Smooth muscle cell (in vitro differentiated cells): ENCODE measurements around the gene RALGAPA2. TPM values are rescaled to one million over a fixed set of nuclear protein-coding genes. Genes with fewer than 3 reads are reported as not detected.
A peak's percentile ranks its signal among the peaks of the same experiment; 100 is the strongest.
"Not testable (repeated sequence)": the region's sequence is repeated elsewhere in the genome, so short reads cannot be mapped to it uniquely, and the experiment has no call there.

Experiments
- DNase-seq: peaks from one replicate; lab custom pipeline; 2025; ENCODE audit not compliant: unreplicated experiment; lab: John Stamatoyannopoulos, UW
- H2AFZ ChIP-seq: fragments of 200-600 bp; sonication (generic); 2 replicates; pipeline ENCODE4 v1.6.0; 2016; ENCODE audit warnings: antibody characterized with exemption, low read depth, mild to moderate bottlenecking
- H3F3A ChIP-seq: fragments of 200-600 bp; sonication (generic); 2 replicates; pipeline ENCODE4 v1.6.0; 2017; ENCODE audit warnings: antibody characterized with exemption, low read depth
- H3K27ac ChIP-seq: fragments of 200-600 bp; sonication (generic); 2 replicates; pipeline ENCODE4 v1.5.1; 2016; ENCODE audit warnings: low read depth, mild to moderate bottlenecking
- H3K27me3 ChIP-seq: fragments of 200-600 bp; sonication (generic); 2 replicates; pipeline ENCODE4 v1.6.1; 2016; ENCODE audit warnings: low read depth, mild to moderate bottlenecking
- H3K36me3 ChIP-seq: fragments of 200-600 bp; sonication (generic); 2 replicates; pipeline ENCODE4 v1.5.1; 2016; ENCODE audit warnings: low read depth
- H3K4me1 ChIP-seq: fragments of 200-600 bp; sonication (generic); 2 replicates; pipeline ENCODE4 v1.5.1; 2016; ENCODE audit warnings: low read depth
- H3K4me2 ChIP-seq: fragments of 200-600 bp; sonication (generic); 2 replicates; pipeline ENCODE4 v1.6.0; 2016; ENCODE audit warnings: mild to moderate bottlenecking
- H3K4me3 ChIP-seq: fragments of 200-600 bp; sonication (generic); 2 replicates; pipeline ENCODE4 v1.5.1; 2016; ENCODE audit warnings: mild to moderate bottlenecking
- H3K79me2 ChIP-seq: fragments of 200-600 bp; sonication (generic); 2 replicates; pipeline ENCODE4 v1.6.0; 2016; ENCODE audit warnings: low read depth, mild to moderate bottlenecking
- H3K9ac ChIP-seq: fragments of 200-600 bp; sonication (generic); 2 replicates; pipeline ENCODE4 v1.6.0; 2016; ENCODE audit warnings: low read depth
- H3K9me3 ChIP-seq: fragments of 200-600 bp; sonication (generic); replicated peaks from 2 replicates; pipeline ENCODE4 v1.5.1; 2016; ENCODE audit warnings: low read depth
- H4K20me1 ChIP-seq: fragments of 200-600 bp; sonication (generic); 2 replicates; pipeline ENCODE4 v1.6.0; 2016; ENCODE audit warnings: low read depth
- CTCF ChIP-seq: fragments of 200-600 bp; sonication (generic); IDR thresholded peaks from 2 replicates; pipeline ENCODE4 v1.5.1; 2017; ENCODE audit warnings: borderline replicate concordance, mild to moderate bottlenecking, antibody characterized with exemption; ENCODE audit not compliant: insufficient read depth, poor library complexity, severe bottlenecking
- WGBS: methylation state at CpG from one replicate; pipeline ENCODE4 v1.1.7; 2016; ENCODE audit warnings: low lambda C conversion rate; 5-methylcytosine and 5-hydroxymethylcytosine counted together
- polyA plus RNA-seq: library from polyadenylated mRNA; unstranded; fragments of >200 nt; fragmentation: Nextera tagmentation; extraction: Ambion mirVana; gene quantifications from 2 replicates; pipeline ENCODE4 v1.2.1, GENCODE V29; 2016
- total RNA-seq: library from RNA; depleted of rRNA; stranded (reverse); fragments of >200 nt; gene quantifications from 2 replicates; pipeline ENCODE4 v1.2.3, GENCODE V29; 2014

The RALGAPA2 gene
- total and polyA plus RNA-seq, 2 experiments from 2014 or later = 3.5 to 6.2 TPM

- Histone ChIP-seq H3K4me3 (no peak overlapping the region), H3K4me2 (no peak overlapping the region), H3K4me1 (no peaks in the 10 kb centered on the region), H3K27ac (peak overlapping the region; percentile 51), H2AFZ (no peak overlapping the region), H3F3A (no peaks in the 10 kb centered on the region), H3K79me2 (no peaks in the 10 kb centered on the region), H3K9ac (no peak overlapping the region), H3K9me3 (no peaks in the 10 kb centered on the region), H4K20me1 (no peaks in the 10 kb centered on the region), H3K27me3 (no peaks in the 10 kb centered on the region), H3K36me3 (no peaks in the 10 kb centered on the region)
- no peak for TF ChIP-seq CTCF
- no peak for DNase-seq
- WGBS = 95% methylated on average over 2 of the region's 2 CpGs
Observed at GRCh38 chr20:20547876-20548266, 164.6 kb downstream of the RALGAPA2 start.

- Histone ChIP-seq H3K9ac (no peak overlapping the region), H3K27ac (no peak overlapping the region), H3K9me3 (no peaks in the 10 kb centered on the region), H3K4me1 (no peaks in the 10 kb centered on the region), H4K20me1 (no peaks in the 10 kb centered on the region), H3K4me2 (no peak overlapping the region), H3K4me3 (no peak overlapping the region), H2AFZ (no peak overlapping the region), H3K27me3 (no peaks in the 10 kb centered on the region), H3K79me2 (no peaks in the 10 kb centered on the region), H3K36me3 (no peaks in the 10 kb centered on the region), H3F3A (no peaks in the 10 kb centered on the region)
- DNase-seq = no peak
- whole genome bisulfite sequencing = 72% methylated on average over 5 of the region's 5 CpGs
- TF ChIP-seq CTCF = no peak
Observed at GRCh38 chr20:20547221-20547875, 165.1 kb downstream of the RALGAPA2 start.

GRCh38 chr20:20546402-20546801, 166.0 kb downstream of the RALGAPA2 start:
- no peaks in the 10 kb centered on the region for H4K20me1 ChIP-seq
- H3K4me3 ChIP-seq = no peak overlapping the region
- H3K79me2 ChIP-seq = no peaks in the 10 kb centered on the region
- H3F3A ChIP-seq = no peaks in the 10 kb centered on the region
- no peaks in the 10 kb centered on the region for H3K27me3 ChIP-seq
- H3K36me3 ChIP-seq = no peaks in the 10 kb centered on the region
- no peak overlapping the region for H3K4me2 ChIP-seq
- H3K4me1 ChIP-seq = no peaks in the 10 kb centered on the region
- H3K27ac ChIP-seq = no peak overlapping the region
- 90% methylated on average over 6 of the region's 6 CpGs for WGBS
- TF ChIP-seq CTCF = no peak
- DNase-seq = no peak
- no peaks in the 10 kb centered on the region for H3K9me3 ChIP-seq
- H2AFZ ChIP-seq = no peak overlapping the region
- H3K9ac ChIP-seq = no peak overlapping the region

- not testable (repeated sequence) for H3K36me3 ChIP-seq, H3K4me1 ChIP-seq, DNase-seq, H3K27ac ChIP-seq, H4K20me1 ChIP-seq, H3K79me2 ChIP-seq, H3K27me3 ChIP-seq, H3K9ac ChIP-seq, H2AFZ ChIP-seq, H3F3A ChIP-seq, H3K4me3 ChIP-seq, H3K4me2 ChIP-seq, H3K9me3 ChIP-seq
- WGBS = 100% methylated on average over 7 of the region's 7 CpGs
Observed at GRCh38 chr20:20543348-20543747, 169.1 kb downstream of the RALGAPA2 start.
